Stomach (tissue), 4 donors: ENCODE measurements around the gene CXorf49B.
"Not testable (repeated sequence)": the region's sequence is repeated elsewhere in the genome, so short reads cannot be mapped to it uniquely, and the experiment has no call there.

Experiments
- EP300 ChIP-seq: sonication (generic); formaldehyde crosslinking; IDR thresholded peaks from one replicate; pipeline ENCODE4 v1.6.1; 2017; ENCODE audit warnings: antibody characterized with exemption
- TF ChIP-seq, protein P1 (sequence below), 7 experiments: fragments of 450-650 bp in 4 of 7; fragments of 200-600 bp in 3 of 7; sonication (generic) in 3 of 7; IDR thresholded peaks; one replicate each; pipeline ENCODE4 v1.5.1; 2016 to 2019; ENCODE audit warnings: antibody characterized with exemption in 7 of 7, control low read depth in 2 of 7, mild to moderate bottlenecking in 1 of 7

DNA sequence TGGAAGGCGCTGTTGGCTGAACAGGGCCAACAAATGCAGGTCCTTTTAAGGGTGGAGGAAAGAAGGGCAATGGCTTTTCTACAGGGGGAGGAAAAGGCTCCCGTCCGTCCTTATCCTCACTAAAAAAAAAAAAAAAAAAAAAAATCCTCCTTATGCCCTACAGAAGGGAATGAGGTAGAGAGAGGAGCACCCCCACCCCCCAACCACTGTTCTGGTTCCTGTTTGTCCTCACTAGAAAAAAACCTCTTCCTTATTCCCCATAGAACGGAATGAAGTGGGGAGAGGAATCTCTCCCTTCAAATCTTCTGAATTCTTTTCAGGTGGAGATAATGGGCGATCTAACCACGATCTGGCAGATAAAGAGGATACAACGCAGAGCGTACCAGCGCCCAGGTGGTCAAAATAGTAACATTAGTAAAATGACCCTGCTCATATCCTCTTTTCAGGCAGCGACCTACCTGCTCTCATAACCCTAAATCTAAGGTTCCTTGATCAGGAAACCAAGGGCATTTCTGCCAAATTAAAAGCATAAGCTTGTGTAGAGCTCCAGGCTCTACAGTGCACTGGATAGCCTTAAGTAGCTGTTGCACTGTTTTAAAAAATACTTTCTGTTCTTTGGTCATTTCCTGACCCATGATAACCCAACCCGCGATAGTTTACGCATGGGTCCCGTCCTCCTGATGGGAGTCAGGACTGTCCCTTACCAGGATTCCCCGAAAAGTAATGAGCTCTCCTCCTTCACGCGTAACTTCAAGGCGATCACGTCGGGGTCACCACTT lies 20.6 kb downstream of the CXorf49B start:
- TF ChIP-seq, protein P1, sequence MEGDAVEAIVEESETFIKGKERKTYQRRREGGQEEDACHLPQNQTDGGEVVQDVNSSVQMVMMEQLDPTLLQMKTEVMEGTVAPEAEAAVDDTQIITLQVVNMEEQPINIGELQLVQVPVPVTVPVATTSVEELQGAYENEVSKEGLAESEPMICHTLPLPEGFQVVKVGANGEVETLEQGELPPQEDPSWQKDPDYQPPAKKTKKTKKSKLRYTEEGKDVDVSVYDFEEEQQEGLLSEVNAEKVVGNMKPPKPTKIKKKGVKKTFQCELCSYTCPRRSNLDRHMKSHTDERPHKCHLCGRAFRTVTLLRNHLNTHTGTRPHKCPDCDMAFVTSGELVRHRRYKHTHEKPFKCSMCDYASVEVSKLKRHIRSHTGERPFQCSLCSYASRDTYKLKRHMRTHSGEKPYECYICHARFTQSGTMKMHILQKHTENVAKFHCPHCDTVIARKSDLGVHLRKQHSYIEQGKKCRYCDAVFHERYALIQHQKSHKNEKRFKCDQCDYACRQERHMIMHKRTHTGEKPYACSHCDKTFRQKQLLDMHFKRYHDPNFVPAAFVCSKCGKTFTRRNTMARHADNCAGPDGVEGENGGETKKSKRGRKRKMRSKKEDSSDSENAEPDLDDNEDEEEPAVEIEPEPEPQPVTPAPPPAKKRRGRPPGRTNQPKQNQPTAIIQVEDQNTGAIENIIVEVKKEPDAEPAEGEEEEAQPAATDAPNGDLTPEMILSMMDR (IDR thresholded peaks at IDR 0.05) = not testable (repeated sequence)
- not testable (repeated sequence) for TF ChIP-seq EP300
